GM18861 (cell line): Measurements from ENCODE around the gene MGAT4A.

Source experiments
- ATAC-seq: cut with Tn5 transposase; IDR thresholded peaks from one replicate; pipeline ENCODE4 v1.9.1; 2021; ENCODE audit not compliant: unreplicated experiment

The MGAT4A gene

DNA sequence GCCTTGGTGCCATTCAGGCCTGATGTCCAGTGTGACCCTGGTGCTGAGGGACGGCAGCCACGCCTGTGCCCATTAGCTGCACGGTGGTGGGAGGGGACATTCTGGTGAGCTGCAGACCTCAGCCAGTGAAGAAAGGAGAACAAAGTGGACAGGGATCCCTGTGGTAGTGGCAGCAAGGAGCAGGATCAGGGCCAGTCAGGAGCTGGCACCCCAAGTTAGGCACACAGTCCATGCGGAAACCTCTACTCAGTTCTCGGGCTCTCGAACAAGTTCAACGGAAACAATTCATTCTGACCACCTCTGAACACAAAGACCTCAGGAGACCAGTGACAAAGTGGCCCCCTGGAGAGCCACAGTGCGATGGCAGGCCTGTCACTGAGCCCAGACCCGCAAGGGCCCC is 152.7 kb downstream of the MGAT4A start:
- no peak for ATAC-seq

DNA sequence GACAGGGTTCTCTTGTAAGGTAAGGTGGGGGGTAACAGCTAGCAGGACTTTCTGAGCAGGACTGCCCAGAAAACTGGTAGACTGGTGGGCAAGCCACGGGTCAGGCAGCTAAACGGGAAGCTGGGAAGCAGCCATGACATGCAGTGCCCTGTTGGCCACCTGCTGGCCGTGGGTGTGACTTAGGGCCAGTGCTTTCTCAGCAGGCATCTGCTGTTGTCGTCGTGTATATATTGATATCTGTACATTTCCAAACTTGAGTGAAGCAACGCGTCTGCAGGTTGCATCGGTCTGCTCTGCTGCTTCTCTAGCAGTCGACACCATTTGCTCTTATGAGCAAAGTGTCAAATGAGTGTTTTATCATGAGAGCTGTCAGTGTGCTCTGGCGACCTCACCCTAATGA is 153.6 kb downstream of the MGAT4A start:
- no peak for ATAC-seq

DNA sequence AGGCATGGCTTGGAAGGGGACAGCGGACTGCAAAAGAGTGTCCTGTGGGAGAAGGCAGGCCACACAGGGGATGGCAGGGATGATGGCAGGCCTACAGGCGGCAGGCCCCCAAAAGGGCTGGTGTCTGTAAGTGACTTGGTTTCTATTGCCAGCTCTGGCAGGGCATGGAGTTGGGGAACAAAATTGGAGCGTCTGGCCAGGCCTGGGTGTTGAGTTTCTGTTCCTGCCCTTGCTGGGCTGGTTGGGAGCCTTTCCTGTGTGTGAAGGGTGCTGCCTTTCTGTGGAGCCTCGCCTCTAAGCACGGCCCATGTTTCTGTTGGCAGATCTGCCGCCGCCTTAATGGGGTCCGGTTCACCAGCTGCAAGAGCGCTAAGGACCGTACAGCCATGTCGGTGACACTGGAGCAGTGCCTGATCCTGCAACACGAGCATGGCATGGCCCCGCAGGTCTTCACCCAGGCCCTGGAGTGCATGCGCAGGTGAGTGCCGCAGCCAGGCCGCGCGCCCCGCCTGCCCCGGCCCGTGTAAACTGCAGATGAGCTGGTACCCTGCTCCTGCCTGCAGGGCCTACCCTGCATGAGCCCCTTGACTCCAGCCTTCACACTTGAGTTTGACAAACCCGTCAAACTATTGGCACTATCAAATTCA is 154.1 kb downstream of the MGAT4A start:
- ATAC-seq = no peak

DNA sequence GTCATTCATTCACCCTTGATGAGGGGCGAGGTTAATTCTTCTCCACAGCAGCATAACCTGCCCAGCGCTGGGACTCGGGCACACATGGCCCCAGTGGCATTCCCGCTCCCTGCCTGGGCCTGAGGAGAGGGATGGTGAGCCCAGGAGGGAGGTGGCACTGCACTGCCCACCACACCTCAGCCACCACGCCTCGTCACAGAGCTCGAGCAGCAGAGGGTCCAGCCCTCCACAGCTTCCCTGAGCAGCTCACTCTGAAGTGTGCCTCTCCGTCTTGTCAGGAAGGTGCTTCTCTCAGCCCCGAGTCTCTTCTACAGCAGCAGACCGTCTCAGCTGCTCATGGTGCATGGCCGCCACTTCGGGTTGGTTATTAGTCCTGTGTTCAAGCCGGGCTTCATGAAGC is 157.5 kb downstream of the MGAT4A start:
- no peak for ATAC-seq

DNA sequence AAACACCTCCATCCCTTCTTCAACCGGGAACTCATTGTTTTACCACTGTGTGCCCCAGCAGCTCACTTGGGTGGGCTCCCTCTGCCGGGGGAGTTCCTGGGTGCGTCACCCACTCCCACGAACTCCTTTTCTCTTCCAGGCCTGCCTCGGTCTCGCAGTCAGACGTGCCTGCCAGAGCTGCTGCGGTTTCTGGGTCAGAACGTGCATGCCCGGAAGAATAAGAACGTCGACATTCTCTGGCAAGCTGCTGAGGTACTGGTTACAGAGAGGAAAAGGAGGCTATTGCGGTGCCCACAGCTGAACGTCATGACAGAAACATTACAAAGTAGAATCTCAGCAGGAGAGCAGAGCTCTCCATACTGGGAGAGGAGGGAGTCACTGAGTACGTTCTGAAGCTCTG is 158.3 kb downstream of the MGAT4A start:
- no peak for ATAC-seq

DNA sequence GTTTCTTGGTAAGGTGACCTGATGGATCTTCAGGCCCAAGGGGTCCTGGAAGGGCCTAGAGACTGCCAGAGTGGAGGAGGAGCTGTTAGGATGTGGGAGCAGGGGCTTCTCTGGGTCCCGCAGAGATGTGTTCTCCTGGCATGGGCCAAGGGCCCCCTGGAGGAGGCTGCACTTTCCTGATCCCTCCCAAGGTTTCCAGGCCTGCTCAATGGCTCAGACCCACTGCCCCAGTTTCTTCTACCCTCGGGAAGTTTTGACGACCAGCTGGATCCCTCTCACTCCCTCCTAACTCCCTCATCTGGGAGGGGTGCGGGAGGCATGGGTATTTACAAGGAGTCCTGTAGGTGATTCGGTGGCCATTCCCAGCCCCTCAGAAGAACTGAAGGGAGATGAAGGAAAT is 158.7 kb downstream of the MGAT4A start:
- ATAC-seq = no peak

DNA sequence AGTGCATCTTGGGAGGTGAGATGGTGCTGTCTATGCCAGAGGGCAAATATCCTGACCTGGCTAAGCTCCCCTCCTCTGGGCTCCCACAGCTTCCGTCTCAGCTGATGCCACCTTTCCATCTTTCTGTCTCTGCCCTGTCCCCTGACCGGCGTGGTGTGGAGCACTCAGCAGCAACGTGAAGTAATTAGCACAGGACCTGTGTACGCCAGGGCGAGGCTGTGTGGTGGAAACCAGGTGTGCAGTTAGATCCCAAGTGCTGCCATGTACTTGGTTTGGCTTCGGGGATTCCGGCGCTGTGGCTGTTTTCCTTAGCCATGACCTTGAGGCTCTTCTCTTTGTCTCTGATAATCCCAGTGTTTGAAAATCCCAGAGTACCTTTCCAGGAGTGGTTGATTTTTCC is 159.1 kb downstream of the MGAT4A start:
- ATAC-seq = no peak

DNA sequence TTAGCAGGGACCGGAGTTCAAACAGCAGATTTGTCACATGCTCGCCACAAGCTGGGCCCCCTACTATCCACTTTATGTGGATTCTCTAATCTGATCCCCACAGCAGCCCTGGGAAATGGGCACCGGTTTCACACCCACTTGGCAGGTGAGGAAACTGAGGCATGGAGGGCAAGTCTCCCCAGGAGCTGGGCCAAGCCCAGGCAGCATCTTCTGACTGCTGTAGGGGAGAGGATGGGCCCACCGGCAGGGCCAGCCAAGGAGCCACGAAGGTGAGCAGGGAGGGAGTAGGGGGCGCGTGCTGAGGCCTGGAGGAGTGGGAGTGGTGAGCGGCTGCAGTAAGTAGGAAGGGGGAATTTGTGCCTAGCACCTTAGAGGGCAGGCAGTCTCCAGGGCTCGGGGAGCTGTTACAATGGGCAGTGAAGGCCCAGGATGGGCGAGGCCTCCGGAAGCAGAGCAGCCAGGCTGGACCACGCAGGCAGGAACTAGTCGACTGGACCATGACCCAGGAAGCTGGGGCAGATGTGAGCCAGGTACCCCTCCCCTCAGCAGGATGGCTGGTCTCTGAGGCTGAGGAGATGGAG is 159.7 kb downstream of the MGAT4A start:
- ATAC-seq = no peak

DNA sequence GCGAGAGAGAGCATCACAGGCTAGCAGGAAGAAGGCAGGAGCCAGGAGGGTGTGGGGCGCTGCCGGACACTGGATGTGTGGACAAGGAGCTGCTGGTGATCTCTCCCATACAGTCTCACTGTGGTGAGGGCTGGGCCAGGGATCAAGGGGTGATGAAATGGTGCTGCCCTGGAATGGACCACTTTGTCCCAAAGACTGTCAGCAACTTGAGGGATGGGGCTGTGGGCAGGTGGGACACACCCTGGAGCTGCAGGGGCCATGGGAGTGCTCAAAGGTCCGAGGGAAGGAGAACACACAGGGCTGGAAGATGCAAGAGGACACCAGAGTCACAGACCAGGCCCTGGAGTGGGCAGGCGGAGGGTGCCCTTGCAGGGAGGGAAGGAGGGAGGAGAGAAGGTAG is 160.6 kb downstream of the MGAT4A start:
- ATAC-seq = no peak

DNA sequence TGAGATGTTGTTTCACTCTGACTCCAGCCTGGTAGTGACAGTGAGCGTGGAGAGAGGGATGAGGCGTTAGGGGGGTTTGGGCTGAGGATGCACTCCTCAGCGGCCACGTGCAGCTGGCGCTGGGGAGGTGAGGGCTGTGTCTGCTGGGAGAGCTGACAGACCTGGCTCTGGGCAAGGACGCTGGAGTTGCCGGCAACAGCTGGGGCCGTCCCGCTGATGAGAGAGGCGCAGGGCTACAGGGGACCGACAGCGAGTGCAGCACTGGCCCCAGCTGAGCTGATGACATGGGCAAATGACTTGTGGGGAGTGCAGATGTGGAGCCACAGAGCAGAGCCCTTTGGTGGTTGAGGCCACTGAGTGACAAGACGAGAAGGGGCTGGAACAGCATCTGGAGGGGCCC is 161.0 kb downstream of the MGAT4A start:
- no peak for ATAC-seq

DNA sequence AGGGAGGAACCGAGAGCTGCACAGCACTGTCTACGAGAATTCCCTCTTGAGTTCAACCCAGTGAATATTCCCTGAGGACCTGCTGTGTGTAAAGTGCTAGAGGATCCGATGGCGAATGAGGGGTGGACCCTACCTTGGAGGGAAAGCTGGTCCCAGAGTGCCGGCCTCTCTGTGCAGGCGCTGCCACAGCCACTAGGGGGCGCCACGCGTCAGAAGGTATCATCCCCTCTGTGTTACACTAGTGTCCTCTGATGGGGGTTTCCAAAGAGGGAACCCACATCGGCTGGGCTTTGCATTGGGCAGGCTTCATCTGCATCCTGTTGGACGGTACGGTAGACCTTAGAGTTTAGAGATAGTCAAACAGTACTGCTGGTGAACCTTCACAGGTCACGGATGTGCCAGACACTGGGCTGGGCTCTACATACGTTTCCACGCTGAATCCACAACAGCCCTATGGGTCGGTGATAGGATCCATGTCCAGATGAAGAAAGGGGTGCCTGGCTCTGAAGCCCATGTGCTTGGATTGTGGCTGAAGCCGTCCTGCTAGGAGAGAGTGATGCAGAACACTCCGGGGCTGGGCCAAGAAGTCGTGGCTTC is 161.6 kb downstream of the MGAT4A start:
- no peak for ATAC-seq
